Middle frontal gyrus (tissue), 1 donor: ENCODE data around the gene POPDC2.
"Not testable (repeated sequence)": the region's sequence is repeated elsewhere in the genome, so short reads cannot be mapped to it uniquely, and the experiment has no call there.

Experiments
- DNase-seq: peaks from one replicate; pipeline ENCODE4 v3.0.0-alpha.2; 2015; ENCODE audit warnings: low spot score; ENCODE audit errors: extremely low spot score

The POPDC2 gene, protein sequence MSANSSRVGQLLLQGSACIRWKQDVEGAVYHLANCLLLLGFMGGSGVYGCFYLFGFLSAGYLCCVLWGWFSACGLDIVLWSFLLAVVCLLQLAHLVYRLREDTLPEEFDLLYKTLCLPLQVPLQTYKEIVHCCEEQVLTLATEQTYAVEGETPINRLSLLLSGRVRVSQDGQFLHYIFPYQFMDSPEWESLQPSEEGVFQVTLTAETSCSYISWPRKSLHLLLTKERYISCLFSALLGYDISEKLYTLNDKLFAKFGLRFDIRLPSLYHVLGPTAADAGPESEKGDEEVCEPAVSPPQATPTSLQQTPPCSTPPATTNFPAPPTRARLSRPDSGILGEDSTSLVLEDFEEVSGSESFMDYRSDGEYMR

DNA sequence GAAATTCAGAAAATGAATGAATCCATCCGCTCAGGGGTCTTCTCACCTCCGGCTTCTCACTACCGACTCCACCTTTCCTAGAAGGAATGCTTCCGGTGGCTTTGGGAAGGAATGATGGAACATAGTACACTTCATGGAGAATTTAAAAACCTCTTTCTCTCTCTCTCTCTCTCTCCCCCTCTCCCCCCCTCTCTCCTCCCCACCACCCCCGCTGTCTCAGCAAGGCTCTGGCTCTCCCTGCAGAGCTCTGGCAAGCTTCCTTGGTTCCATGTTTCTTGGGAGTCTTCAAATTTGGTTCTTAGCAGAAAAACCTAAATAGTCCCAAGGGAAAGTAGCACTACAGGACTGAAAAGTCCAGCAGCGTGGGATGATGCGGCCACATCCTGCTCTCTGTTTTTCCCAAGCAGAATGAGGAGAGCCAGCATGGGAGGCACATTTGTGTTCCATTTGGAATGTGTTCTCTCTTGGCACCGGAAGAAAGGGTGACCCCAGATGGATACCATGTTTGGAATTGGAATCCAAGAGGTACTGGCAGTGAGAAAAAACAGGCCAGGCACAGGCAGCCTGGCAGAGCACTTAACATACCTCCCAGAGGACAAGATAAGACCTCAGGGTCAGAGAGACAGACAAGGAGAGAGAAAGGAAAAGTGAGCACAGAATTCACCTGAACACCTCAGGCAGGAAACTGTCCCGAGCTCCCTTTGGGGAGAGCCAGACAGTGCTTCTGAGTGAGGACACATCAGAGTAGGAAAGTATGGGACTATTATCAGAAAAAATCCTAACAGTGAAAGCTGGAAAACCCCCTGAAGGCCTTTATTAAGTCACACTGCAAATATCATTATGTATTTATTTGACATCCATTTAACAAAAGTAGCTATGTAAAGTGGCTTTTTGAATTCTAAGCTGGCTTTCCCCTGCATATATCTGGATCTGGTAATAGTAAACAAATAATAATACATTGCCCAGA is at the start of gene POPDC2:
Gene POPDC2 (minus strand): TSS at position 116 of the 967 bp plus-strand sequence. CDS start 166 bp downstream, outside the sequence.
- DNase-seq = no peak

DNA sequence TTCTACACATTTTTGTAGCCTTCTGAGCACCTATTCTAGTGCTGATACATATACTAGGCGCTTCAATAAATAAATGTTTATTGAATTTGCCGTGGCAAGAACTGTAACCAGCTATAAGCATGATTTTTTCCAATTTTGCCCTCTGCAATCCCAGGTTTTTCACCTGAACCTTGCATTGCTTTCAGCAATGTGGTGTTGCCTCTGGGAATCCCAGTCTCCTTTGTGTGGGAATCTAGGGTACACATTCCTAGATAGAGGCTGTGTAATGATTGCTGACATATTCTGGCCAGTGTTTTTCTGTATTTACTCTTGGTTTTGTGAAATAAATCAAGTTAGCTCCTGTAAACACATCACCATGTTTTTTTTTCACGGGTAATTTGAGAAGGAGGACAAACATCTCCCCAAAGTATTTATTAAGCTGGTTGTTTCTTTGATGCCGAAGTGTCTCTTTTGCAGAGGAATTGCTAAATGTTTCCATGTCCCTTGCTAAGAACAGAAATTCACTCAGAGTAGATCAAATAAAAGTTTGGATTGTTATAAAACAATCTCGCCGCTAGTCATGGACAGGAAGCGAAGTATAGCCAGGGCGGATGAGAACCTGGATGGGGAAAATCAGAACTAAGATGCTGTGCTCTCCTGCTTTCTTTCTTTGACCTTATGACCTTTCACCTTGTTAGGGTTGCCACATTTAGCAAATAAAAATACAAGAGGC is 43.6 kb upstream of the POPDC2 start:
- DNase-seq = no peak

GRCh38 chr3:119702530-119703527 is 42.4 kb upstream of the POPDC2 start, which contains the start of gene CFAP91:
CFAP91 (plus strand) TSS chr3:119703022; CDS start chr3:119703099, 77 bp downstream.
- DNase-seq = peak; percentile 79

DNA sequence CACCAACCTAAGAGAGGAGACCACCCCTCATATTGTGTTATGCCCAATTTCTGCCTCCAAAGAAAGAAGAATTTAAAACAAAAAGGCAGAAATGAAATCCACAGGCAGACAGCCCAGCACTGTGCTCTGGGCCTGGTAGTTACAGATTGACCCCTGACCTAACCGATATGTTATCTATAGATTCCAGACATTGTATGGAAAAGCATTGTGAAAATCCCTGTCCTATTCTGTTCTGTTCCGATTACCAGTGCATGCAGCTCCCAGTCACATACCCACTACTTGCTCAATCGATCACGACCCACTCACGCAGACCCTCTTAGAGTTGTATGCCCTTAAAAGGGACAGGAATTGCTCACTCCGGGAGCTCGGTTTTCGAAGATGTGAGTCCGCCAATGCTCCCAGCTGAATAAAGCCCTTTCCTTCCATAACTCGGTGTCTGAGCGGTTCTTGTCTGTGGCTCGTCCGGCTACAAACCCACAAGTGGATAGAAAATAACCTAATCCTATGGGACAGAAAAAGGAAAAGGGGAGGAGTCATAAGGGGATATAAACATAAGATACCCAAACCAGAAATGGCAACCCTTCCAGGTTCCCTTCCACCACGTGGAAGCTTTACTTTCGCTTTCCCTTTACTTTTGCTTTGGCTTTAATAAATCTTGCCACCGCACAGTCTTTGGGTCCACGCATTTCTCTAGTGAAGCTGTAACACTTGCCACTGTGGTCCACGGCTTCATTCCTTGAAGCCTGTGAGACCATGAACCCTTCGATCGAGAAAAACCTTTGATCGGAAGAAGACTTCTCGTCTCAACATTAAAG is 40.7 kb upstream of the POPDC2 start:
- DNase-seq = no peak

- no peak for DNase-seq
These were observed 40.0 kb upstream of the POPDC2 start for GRCh38 chr3:119700269-119700919.

DNA sequence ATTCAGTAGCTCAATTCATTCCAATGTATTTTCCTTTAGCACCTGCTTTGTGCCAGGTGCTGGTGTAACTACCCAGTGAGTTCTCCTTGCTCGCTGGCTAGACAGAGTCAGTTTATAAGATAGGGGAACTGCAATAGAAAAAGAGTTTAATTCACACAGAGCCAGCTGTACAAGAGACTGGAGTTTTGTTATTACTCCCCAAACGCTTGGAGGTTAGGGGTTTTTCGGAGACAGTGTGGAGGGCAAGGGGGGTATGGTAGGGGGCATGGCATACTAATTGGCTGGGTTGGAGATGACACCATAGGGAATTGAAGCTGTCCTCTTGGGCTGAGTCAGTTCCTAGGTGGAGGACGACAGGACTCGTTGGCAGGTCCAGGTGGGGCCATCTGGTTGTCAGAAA is 37.0 kb upstream of the POPDC2 start:
- no peak for DNase-seq

- DNase-seq = no peak
These were observed 35.1 kb upstream of the POPDC2 start for GRCh38 chr3:119695480-119695879.

GRCh38 chr3:119690043-119690656 is 29.8 kb upstream of the POPDC2 start:
- no peak for DNase-seq

GRCh38 chr3:119683421-119683820 is 23.0 kb upstream of the POPDC2 start:
- no peak for DNase-seq

GRCh38 chr3:119681279-119681678 is 20.9 kb upstream of the POPDC2 start:
- no peak for DNase-seq

- DNase-seq = no peak
These were observed 19.5 kb upstream of the POPDC2 start for GRCh38 chr3:119679874-119680273.

- DNase-seq = not testable (repeated sequence)
These were observed 17.8 kb upstream of the POPDC2 start for GRCh38 chr3:119678209-119678608.

DNA sequence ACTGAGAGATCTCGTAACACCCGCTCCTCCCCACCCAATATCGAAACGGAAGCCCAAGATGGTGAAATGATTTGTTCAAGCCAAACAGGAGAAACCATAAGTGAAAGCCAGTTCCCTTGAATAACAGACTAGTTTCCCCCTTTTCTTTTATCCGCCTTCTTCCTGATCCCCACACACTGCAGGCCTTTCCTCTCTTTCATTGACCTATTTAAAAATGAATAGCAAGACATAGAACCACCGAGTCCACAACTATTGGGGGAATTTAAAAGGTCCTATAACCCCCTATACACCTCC is 17.2 kb upstream of the POPDC2 start:
- no peak for DNase-seq

DNA sequence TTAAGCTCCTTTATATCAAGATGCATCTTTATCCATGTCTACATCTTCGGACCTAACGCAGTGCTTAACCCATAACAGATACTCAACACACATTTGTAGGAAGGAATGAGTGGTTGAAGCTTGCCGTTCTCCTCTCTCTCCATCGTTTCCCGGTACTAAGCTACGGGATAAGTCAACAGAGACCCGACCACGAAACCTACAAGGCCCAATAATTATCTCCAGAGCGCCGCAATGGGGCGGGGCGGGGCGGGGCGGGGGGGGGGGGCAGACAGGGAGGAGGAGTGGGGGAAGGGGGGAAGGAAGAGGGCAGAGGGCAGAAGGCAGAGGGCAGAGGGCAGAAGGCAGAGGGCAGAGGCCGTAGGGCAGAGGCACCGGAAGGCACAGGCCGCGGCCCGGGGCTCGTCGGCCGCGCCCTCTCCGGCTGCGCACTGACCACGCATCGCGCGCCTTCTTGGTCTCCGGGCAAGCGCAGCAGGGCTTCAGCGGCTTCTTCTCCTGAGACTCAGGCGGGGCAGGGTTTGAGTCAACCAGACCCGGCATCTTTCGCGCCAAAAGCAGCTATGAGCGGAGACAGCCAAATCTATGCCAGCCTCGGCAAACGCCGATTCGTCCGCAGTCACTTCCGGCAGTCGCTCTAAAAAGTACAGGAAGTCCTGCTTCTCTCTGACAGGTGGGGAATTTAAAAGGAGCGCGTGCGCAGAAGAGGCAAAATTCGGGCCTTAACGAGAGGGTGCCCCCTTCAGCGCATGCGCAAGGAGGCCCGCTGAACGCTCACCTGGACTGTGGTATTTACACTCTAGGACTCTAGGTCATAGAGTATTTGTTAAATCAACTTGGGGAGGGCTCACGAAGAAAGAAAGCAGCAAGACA is 16.6 kb upstream of the POPDC2 start, which contains the start of gene COX17:
Gene COX17 (minus strand): TSS at position 636 of the 870 bp plus-strand sequence. CDS start 96 bp downstream, at position 540.
- DNase-seq = peak; percentile 92

DNA sequence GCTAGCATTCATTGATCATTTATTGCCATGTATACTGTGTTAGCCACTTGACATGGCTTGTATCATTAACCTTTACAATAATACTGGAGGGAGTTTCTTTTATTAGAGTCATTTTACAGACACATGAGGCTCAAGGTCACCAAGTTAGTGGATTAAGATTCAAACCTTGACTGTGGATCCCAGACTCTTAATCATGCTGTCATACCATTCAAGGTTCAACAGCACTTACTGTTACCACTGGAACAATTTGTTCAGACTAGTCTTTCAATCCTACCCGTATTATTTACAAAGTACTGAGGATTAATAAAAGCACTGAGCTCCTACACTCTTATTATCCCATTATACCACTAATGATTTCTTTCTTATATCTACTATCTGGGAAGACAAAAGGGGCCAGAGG is 15.6 kb upstream of the POPDC2 start:
- DNase-seq = no peak

DNA sequence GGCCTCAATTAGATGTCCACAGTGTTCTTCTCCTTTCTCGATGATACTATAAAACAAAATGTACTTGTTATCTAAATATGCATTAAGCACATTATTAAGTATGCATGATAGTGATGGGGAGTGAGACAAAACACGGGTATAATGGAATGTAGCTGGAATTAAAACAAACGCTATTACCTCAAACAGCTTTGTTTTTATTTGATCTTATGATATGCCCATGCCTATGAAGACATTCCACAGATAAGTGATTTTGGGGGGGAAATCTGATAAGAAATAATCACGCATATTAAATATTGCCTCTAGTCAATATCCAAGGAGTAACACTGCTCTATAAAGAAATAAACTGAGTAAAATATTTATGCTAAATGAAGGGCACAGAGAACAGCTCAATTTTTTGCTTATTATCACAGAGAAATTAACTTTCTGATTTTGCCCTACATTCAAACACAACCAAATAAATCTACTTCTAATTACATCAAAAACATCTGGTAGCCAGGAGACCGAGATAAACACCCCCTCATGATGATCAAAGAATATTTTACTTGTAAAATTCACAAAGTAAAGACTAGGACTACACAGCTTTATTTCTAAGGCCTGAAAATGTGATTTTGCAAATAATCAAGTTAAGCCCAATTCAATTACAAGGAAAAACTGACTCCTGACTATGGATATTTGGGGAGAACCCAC is 14.9 kb upstream of the POPDC2 start:
- no peak for DNase-seq

GRCh38 chr3:119673875-119674274 is 13.5 kb upstream of the POPDC2 start:
- no peak for DNase-seq
